K562 (cell line): ENCODE measurements around the gene BHLHE40. TPM values are rescaled to one million over a fixed set of nuclear protein-coding genes. Genes with fewer than 3 reads are reported as not detected.

Source experiments
- CREM ChIP-seq: IDR thresholded peaks from 2 replicates; pipeline ENCODE4 v1.6.1; 2014; ENCODE audit warnings: antibody characterized with exemption, low read depth
- DACH1 ChIP-seq: fragments of 450-650 bp; IDR thresholded peaks from 2 replicates; pipeline ENCODE4 v1.6.1; 2018; ENCODE audit not compliant: partially characterized antibody
- DEAF1 ChIP-seq: fragments of 450-650 bp; formaldehyde crosslinking; IDR thresholded peaks from 2 replicates; pipeline ENCODE4 v1.4.0; 2020; ENCODE audit warnings: mild to moderate bottlenecking, moderate library complexity
- DMBX1 ChIP-seq: fragments of 250-450 bp; sonication (Bioruptor Pico); IDR thresholded peaks from 2 replicates; pipeline ENCODE4 v1.8.0; 2022; ENCODE audit warnings: inconsistent platforms, mild to moderate bottlenecking, moderate library complexity, borderline replicate concordance
- MECOM ChIP-seq: fragments of 250-450 bp; sonication (Bioruptor Pico); IDR thresholded peaks from 2 replicates; pipeline ENCODE4 v1.8.0; 2022; ENCODE audit warnings: inconsistent platforms
- NR2C1 ChIP-seq, 2 experiments: fragments of 450-650 bp; IDR thresholded peaks; 2 replicates each; pipeline ENCODE4 v1.6.1; 2017; ENCODE audit warnings: mild to moderate bottlenecking in 2 of 2, antibody characterized with exemption in 1 of 2, inconsistent platforms in 1 of 2, missing compliant biosample characterization in 1 of 2, missing genetic modification characterization in 1 of 2
- POLR3G ChIP-seq: IDR thresholded peaks from 2 replicates; pipeline ENCODE4 v1.6.1; 2011; ENCODE audit not compliant: insufficient read length, insufficient replicate concordance; ENCODE audit errors: extremely low read depth
- ZKSCAN1 ChIP-seq: fragments of 150-350 bp; IDR thresholded peaks from 2 replicates; pipeline ENCODE4 v1.6.1; 2016; ENCODE audit warnings: low read depth, low read length
- polyA plus RNA-seq, 8 experiments: library from polyadenylated mRNA; depleted of rRNA in 4 of 8; stranded (reverse) in 5 of 8; unstranded in 3 of 8; fragments of >200 nt; fragmentation: Nextera tagmentation in 2 of 8; fragmentation: Illumina TruSeq in 1 of 8; extraction: Ambion mirVana in 2 of 8; extraction: Trizol in 1 of 8; gene quantifications; 2 replicates each; pipeline versions ENCODE4 v1.2.1 to v1.2.3, GENCODE V29; 2011 to 2014; ENCODE audit warnings: inconsistent platforms in 1 of 8, missing spikeins in 1 of 8
- total RNA-seq, 7 experiments: library from RNA; depleted of rRNA in 6 of 7; stranded (reverse); fragments of >200 nt in 6 of 7; fragmentation: Illumina TruSeq in 2 of 7; extraction: Trizol in 2 of 7; gene quantifications; 2 replicates each; pipeline versions ENCODE4 v1.2.1 to v1.2.3, GENCODE V29; 2011 to 2021; ENCODE audit warnings: low replicate concordance in 1 of 7
- TF ChIP-seq, protein P1 (sequence below): fragments of 250-450 bp; sonication (Bioruptor Pico); IDR thresholded peaks from 2 replicates; pipeline ENCODE4 v1.9.0; 2021; ENCODE audit warnings: mild to moderate bottlenecking

Gene BHLHE40
- total and polyA plus RNA-seq, 9 of the 15 experiments (the other 6 are each of a cell fraction or from before 2014, with no cell fraction given), result 12.0 to 83.9 (median 31.4) TPM

DNA sequence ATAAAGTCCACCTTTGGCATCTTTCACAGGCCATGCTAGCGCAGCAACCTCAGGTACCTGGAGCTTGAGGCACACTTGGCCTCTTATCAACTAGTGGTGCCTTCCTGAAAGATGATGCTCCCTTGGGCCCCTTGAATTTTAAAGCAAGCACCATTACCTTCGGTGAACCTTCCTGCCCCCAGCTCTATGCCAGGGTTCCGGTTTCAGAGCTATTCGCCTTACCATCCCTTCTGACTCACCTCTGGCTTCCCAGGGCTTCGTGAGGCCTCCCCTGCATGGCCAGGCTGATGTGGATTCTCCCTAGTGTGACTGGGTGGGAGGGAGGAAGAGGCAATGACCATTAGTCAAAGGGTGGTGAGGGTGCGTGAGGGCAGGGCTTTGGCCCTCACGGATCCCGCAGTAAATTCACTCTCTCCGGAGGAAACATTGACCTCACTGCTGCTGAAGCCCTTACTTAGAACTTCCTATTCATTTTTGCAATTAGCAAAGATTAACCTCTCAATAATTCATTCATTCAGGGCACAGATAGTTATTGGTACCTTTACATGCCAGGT is 16.3 kb downstream of the BHLHE40 start (continued):
- no peak for TF ChIP-seq NR2C1 (IDR thresholded peaks at IDR 0.05)
- peak; percentile 4; the same call in 1 of the 2 replicates for TF ChIP-seq NR2C1 (tag; IDR thresholded peaks at IDR 0.05)
- TF ChIP-seq, protein P1, sequence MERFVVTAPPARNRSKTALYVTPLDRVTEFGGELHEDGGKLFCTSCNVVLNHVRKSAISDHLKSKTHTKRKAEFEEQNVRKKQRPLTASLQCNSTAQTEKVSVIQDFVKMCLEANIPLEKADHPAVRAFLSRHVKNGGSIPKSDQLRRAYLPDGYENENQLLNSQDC, result 0 out of 2 replicates have a peak, but pooled peaks have one; percentile 61
- TF ChIP-seq POLR3G, result no peak
- 0 out of 2 replicates have a peak, but pooled peaks have one; percentile 15 for TF ChIP-seq CREM
- peak; percentile 27 for TF ChIP-seq DMBX1 (CRISPR knock-in tag)
- TF ChIP-seq MECOM (CRISPR knock-in tag), result peak; percentile 6; the same call in 1 of the 2 replicates
- TF ChIP-seq ZKSCAN1, result no peak
- peak; percentile 5 for TF ChIP-seq DACH1
- peak; percentile 32; the same call in 1 of the 2 replicates for TF ChIP-seq DEAF1 (CRISPR knock-in tag)
